HepG2 (cell line): ENCODE results near the gene ESR1. TPM values are rescaled to one million over a fixed set of nuclear protein-coding genes. Genes with fewer than 3 reads are reported as not detected.
"Not testable (repeated sequence)": the region's sequence is repeated elsewhere in the genome, so short reads cannot be mapped to it uniquely, and the experiment has no call there.

Source experiments
- ATAC-seq: fragments of 200-7000 bp; cut with Tn5 transposase; 3 replicates; pipeline ENCODE4 v1.9.1; 2020; ENCODE audit warnings: mild to moderate bottlenecking, moderate library complexity
- BruUV-seq: library from RNA; stranded (reverse); fragments of 400-500 nt; replicated peaks from 2 replicates; lab custom pipeline; 2021; lab: Mats Ljungman, UMichigan
- CTCF ChIA-PET: fragments of 300-600 bp; formaldehyde crosslinking; extraction: SDS; loops from one replicate; lab custom pipeline; 2021; ENCODE audit warnings: low total read pairs, inconsistent platforms, low intra/inter-chr PET ratio; lab: Yijun Ruan, JAX
- POLR2A ChIA-PET: fragments of 350-600 bp; sonication (Branson Sonifier 250); formaldehyde crosslinking; loops from one replicate; lab custom pipeline; 2020; ENCODE audit warnings: antibody characterized with exemption, inconsistent platforms; lab: Yijun Ruan, JAX
- DNase-seq: peaks from one replicate; pipeline ENCODE4 v3.0.0-alpha.2; 2015; ENCODE audit warnings: low spot score
- FAIRE-seq: peaks from 3 replicates; lab custom pipeline; 2011; peaks lifted over from hg19 to GRCh38; lab: Jason Lieb, UNC
- H2AFZ ChIP-seq: one replicate; pipeline ENCODE4 v1.6.1; 2011; ENCODE audit warnings: low read length, inconsistent platforms
- H3K27ac ChIP-seq: fragments of 300-600 bp; 3 replicates; pipeline ENCODE4 v1.8.0; 2011; ENCODE audit warnings: mixed run types, mild to moderate bottlenecking, mixed read lengths, low read length, inconsistent platforms; ENCODE audit not compliant: insufficient read depth; ENCODE audit errors: extremely low read length
- H3K27me3 ChIP-seq, 2 experiments: fragments of 200-600 bp in 1 of 2; 2 replicates in 1 of 2; 3 replicates in 1 of 2; pipeline versions ENCODE4 v1.6.0 to v1.8.0; 2011; ENCODE audit warnings: low read length in 2 of 2, mild to moderate bottlenecking in 2 of 2, moderate library complexity in 2 of 2, inconsistent platforms in 1 of 2; ENCODE audit not compliant: insufficient read depth in 2 of 2, control insufficient read depth in 1 of 2
- H3K36me3 ChIP-seq, 2 experiments: fragments of 200-600 bp in 1 of 2; replicated peaks in 1 of 2; 2 replicates in 1 of 2; 3 replicates in 1 of 2; pipeline versions ENCODE4 v1.5.1 to v1.8.0; 2011; ENCODE audit warnings: low read length in 2 of 2, inconsistent platforms in 1 of 2; ENCODE audit not compliant: insufficient read depth in 2 of 2, control insufficient read depth in 1 of 2
- H3K4me1 ChIP-seq: 2 replicates; pipeline ENCODE4 v1.5.1; 2012; ENCODE audit warnings: low read length, inconsistent platforms; ENCODE audit not compliant: insufficient read depth
- H3K4me2 ChIP-seq: 2 replicates; pipeline ENCODE4 v1.6.0; 2011; ENCODE audit warnings: low read depth, low read length, inconsistent platforms
- H3K4me3 ChIP-seq, 3 experiments: fragments of 200-600 bp in 1 of 3; sonication (generic), shearing (Covaris generic) in 1 of 3; replicated peaks in 1 of 3; 2 replicates each; pipeline ENCODE4 v1.5.1; 2011 to 2016; ENCODE audit warnings: low read length in 3 of 3, inconsistent platforms in 2 of 3, low read depth in 2 of 3, mild to moderate bottlenecking in 2 of 3, control low read depth in 1 of 3, mixed read lengths in 1 of 3; ENCODE audit not compliant: insufficient read depth in 1 of 3
- H3K79me2 ChIP-seq: one replicate; pipeline ENCODE4 v1.6.1; 2011; ENCODE audit warnings: low read length, inconsistent platforms; ENCODE audit not compliant: insufficient read depth
- H3K9ac ChIP-seq: 2 replicates; pipeline ENCODE4 v1.6.0; 2011; ENCODE audit warnings: mild to moderate bottlenecking, low read depth, low read length, inconsistent platforms; ENCODE audit not compliant: insufficient read depth
- H3K9me3 ChIP-seq: 2 replicates; pipeline ENCODE4 v1.5.1; 2012; ENCODE audit warnings: mild to moderate bottlenecking, low read length
- H4K20me1 ChIP-seq: 2 replicates; pipeline ENCODE4 v1.6.0; 2011; ENCODE audit warnings: inconsistent platforms, mild to moderate bottlenecking, low read length, moderate library complexity; ENCODE audit not compliant: insufficient read depth
- SP140L ChIP-seq: sonication (generic); formaldehyde crosslinking; IDR thresholded peaks from 2 replicates; pipeline ENCODE4 v1.4.0; 2020; ENCODE audit warnings: missing genetic modification reagents, borderline replicate concordance
- TERF1 ChIP-seq: sonication (generic); formaldehyde crosslinking; IDR thresholded peaks from 2 replicates; pipeline ENCODE4 v1.8.0; 2022; ENCODE audit warnings: mild to moderate bottlenecking, missing genetic modification reagents, moderate library complexity
- ZNF484 ChIP-seq: sonication (generic); formaldehyde crosslinking; IDR thresholded peaks from 2 replicates; pipeline ENCODE4 v1.5.1; 2020; ENCODE audit warnings: mild to moderate bottlenecking, low read depth, missing genetic modification reagents, borderline replicate concordance
- ZNF543 ChIP-seq: sonication (generic); formaldehyde crosslinking; IDR thresholded peaks from 2 replicates; pipeline ENCODE4 v1.4.0; 2020; ENCODE audit warnings: mild to moderate bottlenecking, missing genetic modification reagents
- WGBS: methylation state at CpG from one replicate; pipeline ENCODE4 v1.1.6; 2017; ENCODE audit warnings: low lambda C conversion rate; 5-methylcytosine and 5-hydroxymethylcytosine counted together
- in situ Hi-C: cut with HindIII; loops from 2 replicates; pipeline ENCODE4 v1.10.0; 2017; ENCODE audit warnings: low pct_unique_long_range_greater_than_20kb; ENCODE audit not compliant: extremely low pct_ligation_motif_present
- intact Hi-C: fragments of 100-400 bp; cut with micrococcal nuclease; formaldehyde crosslinking; loops from one replicate; pipeline ENCODE4 v1.10.0; 2022; ENCODE audit not compliant: unreplicated experiment
- polyA plus RNA-seq, 8 experiments: library from polyadenylated mRNA; depleted of rRNA in 3 of 8; stranded (reverse) in 7 of 8; unstranded in 1 of 8; fragments of >200 nt; fragmentation: Illumina TruSeq in 4 of 8; extraction: Trizol in 4 of 8; gene quantifications; 2 replicates each; pipeline versions ENCODE4 v1.2.1 to v1.2.3, GENCODE V29; 2011 to 2016; ENCODE audit warnings: low read depth in 4 of 8, missing spikeins in 1 of 8, mixed read lengths in 1 of 8; ENCODE audit not compliant: insufficient read depth in 1 of 8
- total RNA-seq, 5 experiments: library from RNA; depleted of rRNA; stranded (reverse); fragments of >200 nt; fragmentation: Illumina TruSeq; extraction: Trizol; gene quantifications; 2 replicates each; pipeline ENCODE4 v1.2.3, GENCODE V29; 2016; ENCODE audit warnings: low read depth in 1 of 5

The ESR1 gene
- total and polyA plus RNA-seq, 2 of the 13 experiments (the other 11 are each of a cell fraction or from before 2014, with no cell fraction given), result not detected

GRCh38 chr6:152023613-152024012 is 216.1 kb downstream of the ESR1 start:
- FAIRE-seq, result no peak

GRCh38 chr6:152026291-152026690 is 218.8 kb downstream of the ESR1 start:
- TF ChIP-seq SP140L (CRISPR knock-in tag), result no peak
- FAIRE-seq (no peak), DNase-seq (no peak), ATAC-seq (no peak)
- in situ Hi-C loops, result no loop called here
- no peak overlapping the region for H3K4me2 ChIP-seq
- H2AFZ ChIP-seq, result no peak overlapping the region
- no peak overlapping the region for H3K27ac ChIP-seq
- no peaks in the 10 kb centered on the region for H3K4me1 ChIP-seq
- intact Hi-C loops, result no loop called here
- ChIA-PET POLR2A (no interaction called here), CTCF (no interaction called here)
- no peak overlapping the region for H3K9ac ChIP-seq
- H3K4me3 ChIP-seq, result no peak overlapping the region
- H3K36me3 ChIP-seq, result no peaks in the 10 kb centered on the region
- no peaks in the 10 kb centered on the region; the same call in 1 of the 2 replicates for H3K9me3 ChIP-seq
- no TSS peak for BruUV-seq
- H4K20me1 ChIP-seq, result no peaks in the 10 kb centered on the region
- H3K27me3 ChIP-seq, result no peaks in the 10 kb centered on the region
- no peaks in the 10 kb centered on the region for H3K79me2 ChIP-seq
- WGBS, result 2% methylated on average over 1 of the region's 1 CpG

More at GRCh38 chr6:152023613-152024012, 216.1 kb downstream of the ESR1 start:
- intact Hi-C loops, result no loop called here
- no peaks in the 10 kb centered on the region; the same call in 1 of the 2 replicates for H3K9me3 ChIP-seq
- no TSS peak for BruUV-seq
- no peak overlapping the region for H2AFZ ChIP-seq
- H3K9ac ChIP-seq, result no peak overlapping the region
- CTCF ChIA-PET, result no interaction called here
- H3K4me1 ChIP-seq, result no peaks in the 10 kb centered on the region
- WGBS, result 35% methylated on average over 2 of the region's 2 CpGs
- in situ Hi-C loops, result no loop called here
- H3K79me2 ChIP-seq, result no peaks in the 10 kb centered on the region
- DNase-seq (no peak), ATAC-seq (no peak)
- no peak overlapping the region for H3K4me2 ChIP-seq
- POLR2A ChIA-PET, result no interaction called here
- TF ChIP-seq ZNF484 (CRISPR knock-in tag) (peak; percentile 67; the same call in 1 of the 2 replicates), TERF1 (no peak), ZNF543 (CRISPR knock-in tag) (no peak)
- H3K36me3 ChIP-seq, result no peaks in the 10 kb centered on the region
- no peak overlapping the region for H3K4me3 ChIP-seq
- H3K27ac ChIP-seq, result no peak overlapping the region
- no peaks in the 10 kb centered on the region for H3K27me3 ChIP-seq
- no peaks in the 10 kb centered on the region for H4K20me1 ChIP-seq

GRCh38 chr6:152026744-152027143 is 219.3 kb downstream of the ESR1 start:
- H4K20me1 ChIP-seq, H3K4me1 ChIP-seq, ATAC-seq, FAIRE-seq, H3K27ac ChIP-seq, H3K9ac ChIP-seq, CTCF ChIA-PET, POLR2A ChIA-PET, in situ Hi-C loops, H3K9me3 ChIP-seq, H3K36me3 ChIP-seq, BruUV-seq, H2AFZ ChIP-seq, H3K27me3 ChIP-seq, H3K4me3 ChIP-seq, DNase-seq, H3K79me2 ChIP-seq, H3K4me2 ChIP-seq, intact Hi-C loops: not testable (repeated sequence)
- 32% methylated on average over 6 of the region's 6 CpGs for WGBS
